Esophagus squamous epithelium (tissue), 5 donors: ENCODE results near the gene TMOD1. TPM values are rescaled to one million over a fixed set of nuclear protein-coding genes. Genes with fewer than 3 reads are reported as not detected.
A peak's percentile ranks its signal among the peaks of the same experiment; 100 is the strongest.

ENCODE experiments used
- DNase-seq: peaks from one replicate; lab custom pipeline; 2025; lab: John Stamatoyannopoulos, UW
- H3K27ac ChIP-seq, 4 donors: fragments of 200-600 bp; sonication (generic); one replicate each; pipeline ENCODE4 v1.5.1; 2016 to 2019; ENCODE audit warnings: mild to moderate bottlenecking in 1 of 4
- H3K27me3 ChIP-seq, 4 donors: fragments of 200-600 bp; sonication (generic); 1 replicate in 3 of 4; 2 replicates in 1 of 4; pipeline versions ENCODE4 v1.5.1 to v1.6.0; 2017 to 2021; ENCODE audit warnings: antibody characterized with exemption in 1 of 4
- H3K36me3 ChIP-seq, 3 donors: fragments of 200-600 bp; sonication (generic); one replicate each; pipeline ENCODE4 v1.5.1; 2016 to 2019
- H3K4me1 ChIP-seq, 3 donors: fragments of 200-600 bp; sonication (generic); one replicate each; pipeline ENCODE4 v1.5.1; 2017 to 2019
- H3K4me3 ChIP-seq, 4 donors: fragments of 200-600 bp; sonication (generic); 1 replicate in 3 of 4; 2 replicates in 1 of 4; pipeline ENCODE4 v1.5.1; 2016 to 2019; ENCODE audit warnings: mild to moderate bottlenecking in 2 of 4, moderate library complexity in 1 of 4
- H3K9me3 ChIP-seq, 3 donors: fragments of 200-600 bp; sonication (generic); one replicate each; pipeline ENCODE4 v1.5.1; 2016 to 2019
- POLR2A ChIP-seq, 4 donors: fragments of 450-650 bp; IDR thresholded peaks; one replicate each; pipeline ENCODE4 v1.6.1; 2017; ENCODE audit warnings: antibody characterized with exemption in 4 of 4, mild to moderate bottlenecking in 4 of 4, moderate library complexity in 3 of 4
- WGBS, 2 donors: methylation state at CpG; one replicate each; pipeline ENCODE4 v1.1.5; 2018; 5-methylcytosine and 5-hydroxymethylcytosine counted together
- intact Hi-C: fragments of 100-400 bp; cut with DNase I; formaldehyde crosslinking; loops from one replicate; pipeline ENCODE4 v1.15.0; 2022
- total RNA-seq, 4 donors: library from RNA; depleted of rRNA; stranded (reverse); fragments of >200 nt; gene quantifications; one replicate each; pipeline ENCODE4 v1.1.0, GENCODE V29; 2016
- TF ChIP-seq, protein P1 (sequence below), 6 experiments: fragments of 450-650 bp in 4 of 6; fragments of 200-600 bp in 2 of 6; sonication (generic) in 2 of 6; IDR thresholded peaks; one replicate each; pipeline ENCODE4 v1.5.1; 2016 to 2019; ENCODE audit warnings: antibody characterized with exemption in 6 of 6, mild to moderate bottlenecking in 4 of 6, moderate library complexity in 4 of 6
- donor health status: DM: yes; HTN: yes; CAD: no.

TMOD1 gene
- total RNA-seq, 4 donors from 2014 or later, result 0.15 to 13.4 (median 2.4) TPM

DNA sequence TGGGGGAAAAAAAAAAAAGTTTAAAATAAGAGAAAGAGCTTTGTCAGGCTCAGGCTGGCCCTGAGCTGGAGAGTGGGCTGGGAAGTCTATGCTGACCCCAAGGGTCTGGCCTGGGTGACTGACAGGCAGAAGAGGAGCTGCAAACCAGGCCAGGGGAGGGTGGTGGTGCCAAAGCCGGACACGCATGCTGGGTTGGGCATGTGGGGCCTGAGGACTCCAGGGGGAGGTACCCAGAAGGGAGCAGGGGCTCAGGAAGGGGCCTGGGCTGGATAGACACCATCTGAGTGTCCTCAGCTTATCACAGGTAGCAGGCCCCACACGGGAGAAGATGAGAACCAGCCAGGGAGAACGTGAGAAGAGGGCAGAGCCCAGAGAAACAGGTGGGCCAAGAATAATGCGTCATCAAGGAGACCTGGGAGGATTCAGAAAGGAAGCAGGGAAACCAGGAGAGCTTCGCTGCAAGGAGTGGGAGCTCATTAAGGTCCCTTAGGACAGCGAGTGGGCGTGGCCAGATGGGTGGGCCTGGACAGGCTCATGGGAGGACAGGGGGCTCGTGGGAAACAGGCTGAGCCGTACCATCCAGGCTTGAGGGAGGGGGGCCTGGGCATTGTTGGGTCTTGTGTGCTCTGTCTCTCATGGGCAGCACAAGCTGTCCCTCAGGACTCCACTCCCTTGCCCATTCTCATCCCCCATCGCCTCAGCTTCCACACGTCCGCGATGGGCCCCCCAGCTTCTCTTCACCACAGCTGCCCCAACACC is 16.0 kb downstream of the TMOD1 start:
- H3K9me3 ChIP-seq, result no peaks in the 10 kb centered on the region
- peaks cover 0 to 33% (median 9%) of the 10 kb centered on the region in 3 donors for H3K4me1 ChIP-seq
- H3K27me3 ChIP-seq, result peaks cover 0 to 47% (median 0%) of the 10 kb centered on the region in 4 donors
- H3K4me3 ChIP-seq, result no peak overlapping the region
- TF ChIP-seq, protein P1, sequence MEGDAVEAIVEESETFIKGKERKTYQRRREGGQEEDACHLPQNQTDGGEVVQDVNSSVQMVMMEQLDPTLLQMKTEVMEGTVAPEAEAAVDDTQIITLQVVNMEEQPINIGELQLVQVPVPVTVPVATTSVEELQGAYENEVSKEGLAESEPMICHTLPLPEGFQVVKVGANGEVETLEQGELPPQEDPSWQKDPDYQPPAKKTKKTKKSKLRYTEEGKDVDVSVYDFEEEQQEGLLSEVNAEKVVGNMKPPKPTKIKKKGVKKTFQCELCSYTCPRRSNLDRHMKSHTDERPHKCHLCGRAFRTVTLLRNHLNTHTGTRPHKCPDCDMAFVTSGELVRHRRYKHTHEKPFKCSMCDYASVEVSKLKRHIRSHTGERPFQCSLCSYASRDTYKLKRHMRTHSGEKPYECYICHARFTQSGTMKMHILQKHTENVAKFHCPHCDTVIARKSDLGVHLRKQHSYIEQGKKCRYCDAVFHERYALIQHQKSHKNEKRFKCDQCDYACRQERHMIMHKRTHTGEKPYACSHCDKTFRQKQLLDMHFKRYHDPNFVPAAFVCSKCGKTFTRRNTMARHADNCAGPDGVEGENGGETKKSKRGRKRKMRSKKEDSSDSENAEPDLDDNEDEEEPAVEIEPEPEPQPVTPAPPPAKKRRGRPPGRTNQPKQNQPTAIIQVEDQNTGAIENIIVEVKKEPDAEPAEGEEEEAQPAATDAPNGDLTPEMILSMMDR (IDR thresholded peaks at IDR 0.05), result no peak
- TF ChIP-seq POLR2A (IDR thresholded peaks at IDR 0.05), result no peak
- H3K36me3 ChIP-seq, result no peaks in the 10 kb centered on the region
- H3K27ac ChIP-seq, result peak overlapping the region in 3 of 4 donors; percentile 69 to 80 (median 78)
- intact Hi-C loops, result no loop called here
- 71 to 83% methylated on average over 9 to 10 of the region's 14 CpGs for WGBS, 2 donors
- DNase-seq, result no peak

DNA sequence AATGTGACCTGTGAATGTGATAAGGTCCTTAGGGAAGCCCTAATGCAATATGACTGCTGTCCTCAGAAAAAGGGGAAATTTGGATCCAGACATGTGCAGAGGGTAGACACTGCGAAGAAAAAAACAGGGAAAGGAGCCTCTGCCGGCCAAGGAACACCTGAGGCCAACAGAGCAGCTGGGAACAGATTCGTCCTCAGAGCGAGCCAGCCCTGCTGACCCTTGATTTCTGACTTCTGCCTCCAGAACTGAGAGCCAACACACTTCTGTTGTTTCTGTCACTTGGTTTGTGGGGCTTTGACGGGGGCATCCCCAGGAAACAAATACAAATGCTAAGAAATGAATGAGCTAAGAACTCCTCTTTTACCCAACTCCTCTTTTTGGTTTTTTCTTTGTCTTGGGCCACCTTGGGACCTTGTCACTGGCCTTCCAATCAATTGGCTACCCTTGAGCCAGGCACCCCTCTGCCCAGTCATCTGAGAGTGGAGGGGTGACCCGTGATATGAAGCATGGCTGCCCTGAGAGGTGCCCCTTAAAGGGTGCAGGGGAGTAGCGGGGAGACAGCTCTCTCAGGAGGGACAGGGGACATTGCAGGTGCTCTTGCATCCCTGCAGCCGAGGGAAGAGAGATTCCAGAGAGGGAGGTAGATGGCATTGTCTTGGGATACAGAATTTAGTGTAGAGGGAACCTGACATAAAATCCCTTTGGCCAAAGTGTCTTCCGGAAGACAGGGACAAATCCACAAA is 16.9 kb downstream of the TMOD1 start:
- Histone ChIP-seq H3K27me3 (peaks cover 0 to 47% (median 0%) of the 10 kb centered on the region in 4 donors), H3K4me3 (no peak overlapping the region), H3K36me3 (no peaks in the 10 kb centered on the region), H3K4me1 (peaks cover 0 to 33% (median 9%) of the 10 kb centered on the region in 3 donors), H3K27ac (peak overlapping the region in 3 of 4 donors; percentile 69 to 80 (median 78)), H3K9me3 (no peaks in the 10 kb centered on the region)
- intact Hi-C loops, result no loop called here
- DNase-seq, result no peak
- 75 to 77% methylated on average over 8 of the region's 9 CpGs for WGBS, 2 donors
- TF ChIP-seq POLR2A (IDR thresholded peaks at IDR 0.05), result no peak
- TF ChIP-seq, protein P1 (IDR thresholded peaks at IDR 0.05), result no peak

DNA sequence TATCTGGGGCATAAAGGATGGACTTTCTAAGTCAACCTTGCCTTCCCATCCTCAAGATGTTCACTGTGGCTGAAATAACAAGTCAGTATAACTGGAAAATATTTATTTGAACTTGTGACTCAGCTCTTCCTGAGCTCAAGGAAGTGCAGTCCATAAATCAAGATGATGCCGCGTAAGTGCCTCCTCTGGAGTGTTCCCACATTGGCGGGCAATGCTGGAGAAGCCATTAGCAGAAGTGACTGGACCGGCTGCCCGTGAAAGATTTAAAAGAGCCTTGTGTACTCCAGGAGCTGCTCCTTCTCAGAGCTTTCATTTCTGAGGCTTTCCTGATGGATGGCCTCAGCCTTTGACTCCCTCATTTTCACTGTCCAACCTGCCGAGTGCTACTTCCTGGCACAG is 17.4 kb downstream of the TMOD1 start:
- TF ChIP-seq, protein P1 (IDR thresholded peaks at IDR 0.05), result no peak
- no peak for TF ChIP-seq POLR2A (IDR thresholded peaks at IDR 0.05)
- Histone ChIP-seq H3K27me3 (peaks cover 0 to 51% (median 0%) of the 10 kb centered on the region in 4 donors), H3K4me1 (peaks cover 0 to 33% (median 9%) of the 10 kb centered on the region in 3 donors), H3K4me3 (peak overlapping the region in 1 of 4 donors; percentile 27), H3K27ac (peak overlapping the region; percentile 13 to 80 (median 76)), H3K9me3 (no peaks in the 10 kb centered on the region), H3K36me3 (no peaks in the 10 kb centered on the region)
- intact Hi-C loops, result no loop called here
- DNase-seq, result no peak
- 21 to 30% methylated on average over 6 of the region's 6 CpGs for WGBS, 2 donors

DNA sequence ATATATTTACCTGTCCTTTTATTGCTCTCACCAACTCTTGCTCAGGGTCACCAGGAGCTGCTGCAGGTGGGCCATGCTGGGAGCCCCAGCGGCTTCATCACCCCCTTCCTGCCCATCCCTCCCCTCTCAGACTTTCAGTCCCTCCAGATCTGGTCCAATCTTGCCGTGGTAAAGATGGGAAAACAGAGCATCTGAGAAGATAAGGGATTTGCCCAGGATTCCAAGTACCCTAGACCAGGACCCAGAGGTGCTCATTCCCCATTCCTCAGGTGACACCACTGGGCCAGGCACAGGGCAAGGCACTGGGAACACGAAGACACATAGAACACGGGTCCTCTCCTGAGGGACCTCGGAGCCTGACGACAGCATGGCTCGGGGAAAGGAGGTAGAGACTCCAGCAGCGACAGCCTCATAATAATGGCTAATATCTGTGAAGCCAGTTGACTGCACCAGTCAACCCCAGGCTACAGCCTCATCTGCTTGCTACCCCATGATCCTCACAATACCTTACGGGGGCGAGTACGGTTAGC is 18.0 kb downstream of the TMOD1 start:
- H3K9me3 ChIP-seq, result no peaks in the 10 kb centered on the region
- peaks cover 0 to 33% (median 9%) of the 10 kb centered on the region in 3 donors for H3K4me1 ChIP-seq
- no peak overlapping the region for H3K4me3 ChIP-seq
- H3K27me3 ChIP-seq, result peaks cover 0 to 51% (median 0%) of the 10 kb centered on the region in 4 donors
- intact Hi-C loops, result no loop called here
- no peaks in the 10 kb centered on the region for H3K36me3 ChIP-seq
- DNase-seq, result no peak
- peak overlapping the region; percentile 13 to 80 (median 76) for H3K27ac ChIP-seq
- 85 to 95% methylated on average over 5 to 10 of the region's 11 CpGs for WGBS, 2 donors
- TF ChIP-seq, protein P1 (IDR thresholded peaks at IDR 0.05), result no peak
- TF ChIP-seq POLR2A (IDR thresholded peaks at IDR 0.05), result no peak
